NB4 (cell line): Measurements from ENCODE around the gene ATG4D.

ENCODE experiments used
- MYC ChIP-seq: IDR thresholded peaks from 2 replicates; pipeline ENCODE4 v1.6.1; 2011; ENCODE audit warnings: low read depth, low read length
- POLR2A ChIP-seq: IDR thresholded peaks from 2 replicates; pipeline ENCODE4 v1.6.1; 2011; ENCODE audit warnings: mild to moderate bottlenecking; ENCODE audit not compliant: insufficient read length; ENCODE audit errors: extremely low read depth
- TF ChIP-seq, protein P1 (sequence below): IDR thresholded peaks from one replicate; pipeline ENCODE4 v1.5.1; 2012; ENCODE audit warnings: low read depth, low read length
- TF ChIP-seq, protein P2 (sequence below): IDR thresholded peaks from 2 replicates; pipeline ENCODE4 v1.6.1; 2011; ENCODE audit warnings: low read depth, low read length

DNA sequence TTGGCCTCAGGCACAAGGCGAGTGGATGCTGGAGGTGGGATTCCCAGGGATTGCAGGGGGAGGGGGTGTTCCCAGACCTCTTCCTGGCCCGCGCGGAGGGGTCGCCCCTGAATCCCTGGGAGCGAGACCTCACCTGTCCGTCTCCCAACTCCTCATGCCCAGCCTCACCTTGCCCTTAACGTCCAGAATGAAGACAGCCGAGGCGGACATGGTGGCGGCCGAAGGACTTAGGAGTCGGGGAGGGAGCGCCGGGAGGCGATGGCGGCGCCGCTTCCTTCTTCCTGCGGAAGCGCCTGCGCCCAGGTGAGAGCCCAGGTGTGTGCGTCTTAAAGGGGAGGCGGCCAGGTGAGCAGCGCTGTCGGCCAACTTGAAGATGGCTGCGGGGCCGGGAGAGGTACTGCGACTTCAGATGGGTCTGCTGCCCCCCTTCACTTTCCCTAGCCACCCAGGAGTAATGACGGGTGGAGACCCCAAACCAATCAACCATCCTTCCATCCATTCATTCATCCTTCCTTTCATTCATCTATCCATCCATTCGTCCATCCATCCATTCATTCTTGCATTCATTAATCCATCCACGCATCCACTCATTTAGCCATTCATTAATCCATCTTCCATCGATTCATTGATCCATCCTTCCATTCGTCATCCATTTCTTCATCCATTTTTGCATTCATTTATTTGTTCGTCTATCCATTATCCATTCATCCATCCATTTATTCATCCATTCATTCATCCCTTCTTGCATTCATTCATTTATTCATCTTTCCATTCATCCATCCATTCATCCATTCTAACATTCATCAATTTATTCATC, 43.5 kb downstream of the ATG4D start, which contains the start of gene AP1M2:
- TF ChIP-seq, protein P1, sequence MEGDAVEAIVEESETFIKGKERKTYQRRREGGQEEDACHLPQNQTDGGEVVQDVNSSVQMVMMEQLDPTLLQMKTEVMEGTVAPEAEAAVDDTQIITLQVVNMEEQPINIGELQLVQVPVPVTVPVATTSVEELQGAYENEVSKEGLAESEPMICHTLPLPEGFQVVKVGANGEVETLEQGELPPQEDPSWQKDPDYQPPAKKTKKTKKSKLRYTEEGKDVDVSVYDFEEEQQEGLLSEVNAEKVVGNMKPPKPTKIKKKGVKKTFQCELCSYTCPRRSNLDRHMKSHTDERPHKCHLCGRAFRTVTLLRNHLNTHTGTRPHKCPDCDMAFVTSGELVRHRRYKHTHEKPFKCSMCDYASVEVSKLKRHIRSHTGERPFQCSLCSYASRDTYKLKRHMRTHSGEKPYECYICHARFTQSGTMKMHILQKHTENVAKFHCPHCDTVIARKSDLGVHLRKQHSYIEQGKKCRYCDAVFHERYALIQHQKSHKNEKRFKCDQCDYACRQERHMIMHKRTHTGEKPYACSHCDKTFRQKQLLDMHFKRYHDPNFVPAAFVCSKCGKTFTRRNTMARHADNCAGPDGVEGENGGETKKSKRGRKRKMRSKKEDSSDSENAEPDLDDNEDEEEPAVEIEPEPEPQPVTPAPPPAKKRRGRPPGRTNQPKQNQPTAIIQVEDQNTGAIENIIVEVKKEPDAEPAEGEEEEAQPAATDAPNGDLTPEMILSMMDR, result no peak
- no peak for TF ChIP-seq POLR2A
- TF ChIP-seq, protein P2, sequence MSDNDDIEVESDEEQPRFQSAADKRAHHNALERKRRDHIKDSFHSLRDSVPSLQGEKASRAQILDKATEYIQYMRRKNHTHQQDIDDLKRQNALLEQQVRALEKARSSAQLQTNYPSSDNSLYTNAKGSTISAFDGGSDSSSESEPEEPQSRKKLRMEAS, result no peak
- no peak for TF ChIP-seq MYC
